NCI-H748 (cell line): ENCODE results near the gene FBXL12.
"Not testable (repeated sequence)": the region's sequence is repeated elsewhere in the genome, so short reads cannot be mapped to it uniquely, and the experiment has no call there.

Source experiments
- DNase-seq: peaks from one replicate; lab custom pipeline; 2025; ENCODE audit not compliant: unreplicated experiment; lab: John Stamatoyannopoulos, UW

FBXL12 gene

GRCh38 chr19:9793071-9793591 lies 25.7 kb downstream of the FBXL12 start:
- peak; percentile 66 for DNase-seq

DNA sequence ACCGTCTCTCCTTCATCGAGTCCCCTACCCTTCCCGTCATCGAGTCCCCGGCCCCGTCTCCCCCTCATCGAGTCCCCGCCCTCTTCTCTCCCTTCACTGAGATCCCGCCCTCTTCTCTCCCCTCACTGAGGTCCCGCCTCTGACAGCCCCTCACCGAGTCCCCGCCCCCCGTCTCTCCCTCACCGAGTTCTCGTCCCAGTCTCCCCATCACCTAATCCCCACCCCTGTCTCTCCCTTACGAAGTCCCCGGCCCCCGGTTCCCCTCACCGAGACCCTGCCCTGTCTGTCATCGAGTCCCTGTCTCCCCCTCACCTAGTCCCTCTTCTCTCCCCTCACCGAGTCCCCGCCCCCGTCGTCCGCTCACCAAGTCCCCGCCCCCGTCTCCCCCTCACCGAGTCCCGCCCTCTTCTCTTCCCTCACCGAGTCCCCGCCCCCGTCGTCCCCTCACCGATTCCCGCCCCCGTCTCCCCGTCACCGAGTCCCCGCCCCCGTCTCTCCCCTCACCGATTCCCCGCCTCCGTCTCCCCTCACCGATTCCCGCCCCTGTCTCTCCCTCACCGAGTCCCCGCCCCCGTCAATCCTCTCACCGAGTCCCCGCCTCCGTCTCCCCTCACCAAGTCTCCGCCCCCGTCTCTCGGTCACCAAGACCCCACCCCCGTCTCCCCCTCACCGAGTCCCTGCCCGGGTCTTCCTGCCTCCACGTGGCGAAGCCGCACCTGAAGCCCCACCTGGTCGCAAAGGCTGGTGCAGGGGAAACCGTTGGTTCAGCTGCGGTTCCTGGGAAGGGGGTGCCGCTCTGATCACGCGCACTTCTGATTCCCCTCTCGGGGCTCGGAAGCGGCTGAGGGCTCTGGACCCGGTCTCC lies 26.4 kb downstream of the FBXL12 start:
- DNase-seq, result peak; percentile 95

- DNase-seq, result peak; percentile 95
Measured at GRCh38 chr19:9791552-9792205, 27.2 kb downstream of the FBXL12 start.

- not testable (repeated sequence) for DNase-seq
Measured at GRCh38 chr19:9791073-9791367, 27.9 kb downstream of the FBXL12 start.

- DNase-seq, result not testable (repeated sequence)
Measured at GRCh38 chr19:9789579-9789978, 29.3 kb downstream of the FBXL12 start.

- DNase-seq, result no peak
Measured at GRCh38 chr19:9789066-9789465, 29.8 kb downstream of the FBXL12 start.

DNA sequence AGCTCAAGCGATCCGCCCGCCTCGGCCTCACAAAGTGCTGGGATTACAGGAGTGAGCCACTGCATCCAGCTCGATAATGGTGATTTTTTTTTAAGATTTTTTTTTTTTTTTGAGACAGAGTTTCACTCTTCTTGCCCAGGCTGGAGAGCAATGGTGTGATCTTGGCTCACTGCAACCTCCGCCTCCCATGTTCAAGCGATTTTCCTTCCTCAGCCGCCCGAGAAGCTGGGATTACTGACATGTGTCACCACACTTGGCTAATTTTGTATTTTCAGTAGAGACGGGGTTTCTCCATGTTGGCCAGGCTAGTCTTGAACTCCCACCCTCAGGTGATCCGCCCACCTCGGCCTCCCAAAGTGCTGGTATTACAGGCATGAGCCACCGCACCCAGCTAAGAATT lies 30.3 kb downstream of the FBXL12 start:
- not testable (repeated sequence) for DNase-seq

- no peak for DNase-seq
Measured at GRCh38 chr19:9786819-9787218, 32.1 kb downstream of the FBXL12 start.

- DNase-seq, result no peak
Measured at GRCh38 chr19:9786342-9786741, 32.5 kb downstream of the FBXL12 start.

- peak; percentile 96 for DNase-seq
Measured at GRCh38 chr19:9785367-9786331, 33.2 kb downstream of the FBXL12 start.

DNA sequence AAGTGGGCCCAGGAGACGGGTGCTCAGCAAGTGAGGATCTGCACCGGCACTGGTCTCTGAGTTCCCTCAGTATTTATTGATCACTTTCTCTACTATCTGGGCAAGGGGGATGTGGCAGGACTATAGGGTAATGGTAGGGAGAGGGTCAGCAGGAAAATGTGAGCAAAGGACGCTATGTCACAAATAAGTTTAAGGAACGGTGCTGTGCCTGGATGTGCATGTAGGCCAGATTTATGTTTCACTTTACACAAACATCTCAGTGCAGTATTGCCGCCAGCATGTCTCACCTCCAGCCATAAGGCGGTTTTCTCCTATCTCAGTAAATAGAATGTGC lies 34.7 kb downstream of the FBXL12 start:
- DNase-seq, result not testable (repeated sequence)

DNA sequence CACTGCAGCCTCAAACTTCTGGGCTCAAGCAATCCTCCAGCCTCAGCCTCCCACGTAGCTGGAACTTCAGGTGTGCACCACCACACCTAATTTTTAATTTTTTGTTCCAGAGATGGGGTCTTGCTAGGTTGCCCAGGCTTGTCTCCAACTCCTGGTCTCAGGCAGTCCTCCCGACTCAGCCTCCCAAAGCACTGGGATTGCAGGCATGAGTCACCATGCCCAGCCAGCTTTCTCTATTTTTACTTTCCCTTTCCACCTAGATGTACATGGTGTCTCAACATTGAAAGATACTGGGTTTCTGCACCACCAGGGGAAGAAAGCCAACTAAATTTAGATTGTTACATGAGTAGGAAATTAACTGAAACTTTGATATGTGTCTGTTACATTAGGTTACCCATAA lies 36.5 kb downstream of the FBXL12 start:
- no peak for DNase-seq

- peak; percentile 96 for DNase-seq
Measured at GRCh38 chr19:9768175-9769112, 50.4 kb downstream of the FBXL12 start, which contains the start of gene ZNF846. ZNF846 (minus strand) TSS chr19:9768738; CDS start chr19:9764950, 3,788 bp downstream.
